Activated CD8-positive, alpha-beta memory T cell treated with anti-CD3 and anti-CD28 coated beads for 24 hours (primary cell): ENCODE results near the gene CDKN2B.
"Not testable (repeated sequence)": the region's sequence is repeated elsewhere in the genome, so short reads cannot be mapped to it uniquely, and the experiment has no call there.

Source experiments
- DNase-seq: peaks from one replicate; pipeline ENCODE4 v3.0.0-alpha.2; 2020

Gene CDKN2B, protein sequence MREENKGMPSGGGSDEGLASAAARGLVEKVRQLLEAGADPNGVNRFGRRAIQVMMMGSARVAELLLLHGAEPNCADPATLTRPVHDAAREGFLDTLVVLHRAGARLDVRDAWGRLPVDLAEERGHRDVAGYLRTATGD

DNA sequence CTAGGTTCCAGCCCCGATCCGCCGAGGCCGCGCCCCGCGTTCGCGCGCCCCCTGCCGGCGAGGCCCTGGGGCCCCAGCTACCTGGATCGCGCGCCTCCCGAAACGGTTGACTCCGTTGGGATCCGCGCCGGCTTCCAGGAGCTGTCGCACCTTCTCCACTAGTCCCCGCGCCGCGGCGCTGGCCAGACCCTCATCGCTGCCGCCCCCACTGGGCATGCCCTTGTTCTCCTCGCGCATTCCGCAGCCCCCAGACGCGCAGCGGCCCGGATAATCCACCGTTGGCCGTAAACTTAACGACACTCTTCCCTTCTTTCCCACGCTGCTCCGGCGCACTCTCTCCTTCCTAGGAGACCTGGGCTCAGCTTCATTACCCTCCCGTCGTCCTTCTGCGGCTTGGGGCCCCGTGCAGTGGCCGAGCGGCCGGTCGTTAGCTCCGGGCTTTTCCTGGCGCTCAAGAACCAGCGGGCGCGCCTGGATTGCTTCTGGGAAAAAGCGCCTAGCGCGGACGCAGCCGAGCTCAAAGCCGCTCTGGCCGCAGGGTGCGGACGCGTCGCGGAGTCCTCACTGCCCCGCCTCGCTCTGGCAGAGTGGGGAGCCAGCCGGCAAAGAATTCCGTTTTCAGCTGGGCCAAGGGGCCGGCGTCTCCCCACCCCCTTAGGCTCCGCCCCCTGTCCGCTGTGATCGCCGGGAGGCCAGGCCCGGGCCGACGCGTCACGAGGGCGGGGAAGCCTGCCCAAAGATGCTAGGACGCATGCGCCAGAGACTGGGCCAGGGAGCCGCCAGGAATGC is at the start of gene CDKN2B:
CDKN2B (minus strand) TSS at position 589 of the 789 bp plus-strand sequence; CDS start at position 237, 352 bp downstream.
- peak; percentile 86 for DNase-seq

GRCh38 chr9:22057972-22058371 is 48.9 kb upstream of the CDKN2B start:
- not testable (repeated sequence) for DNase-seq

DNA sequence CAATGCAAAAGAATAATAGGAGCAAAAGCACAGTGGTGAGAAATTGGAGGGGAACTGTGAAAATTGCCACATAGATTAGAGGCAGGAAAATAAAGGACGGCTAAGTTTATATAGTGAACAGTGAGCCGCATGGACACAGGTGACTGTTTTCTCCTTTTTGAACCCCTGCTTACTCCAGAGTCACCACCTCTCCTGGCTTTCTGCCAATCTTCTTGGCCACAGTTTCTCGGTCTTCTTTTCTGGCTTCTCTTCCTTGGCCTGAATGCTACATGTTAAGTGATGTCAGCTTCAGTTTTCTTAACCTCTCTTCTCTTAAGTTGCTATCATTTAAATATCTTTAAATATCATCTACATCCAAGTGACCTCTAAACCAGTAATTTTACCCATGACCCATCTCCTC is 47.3 kb upstream of the CDKN2B start:
- DNase-seq = no peak

DNA sequence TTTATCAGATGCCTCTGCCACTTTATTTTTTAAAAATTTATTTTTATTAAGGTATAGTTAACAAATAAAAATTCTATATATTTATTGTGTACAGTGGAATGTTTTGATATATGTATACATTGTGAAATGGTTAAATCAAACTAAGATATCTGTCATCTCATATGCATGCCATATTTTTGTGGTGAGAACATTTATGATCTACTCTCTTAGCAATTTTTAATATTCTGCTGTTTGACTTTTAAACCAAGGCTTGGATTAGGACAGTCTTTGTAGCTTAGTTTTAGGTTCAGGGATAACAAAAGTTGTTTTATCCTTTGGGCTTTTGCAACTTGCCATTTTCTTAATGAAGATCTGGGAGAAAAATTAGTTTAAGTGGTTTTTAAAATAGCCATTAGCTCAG is 46.0 kb upstream of the CDKN2B start:
- no peak for DNase-seq

GRCh38 chr9:22054529-22054928 is 45.4 kb upstream of the CDKN2B start:
- no peak for DNase-seq

GRCh38 chr9:22054076-22054475 is 45.0 kb upstream of the CDKN2B start:
- no peak for DNase-seq

DNA sequence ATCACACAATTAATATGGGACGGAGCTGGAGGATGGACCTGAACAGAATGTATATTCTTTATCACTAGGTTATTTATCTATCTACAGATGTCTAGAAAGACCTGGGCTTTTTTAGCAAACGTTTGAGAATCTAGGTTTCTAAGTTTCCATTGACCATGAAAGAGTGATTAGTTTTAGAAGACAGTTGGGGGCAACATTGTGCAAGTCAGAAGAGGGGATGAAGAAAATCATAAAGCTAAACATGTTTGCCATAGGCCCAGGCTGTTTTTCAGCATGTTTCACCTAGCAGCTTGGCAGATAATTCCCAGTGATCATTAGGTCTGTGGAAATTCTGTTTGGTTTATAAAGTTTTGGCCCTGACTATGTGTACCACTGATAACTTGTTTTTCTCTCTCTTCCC is 44.1 kb upstream of the CDKN2B start:
- no peak for DNase-seq

- peak; percentile 62 for DNase-seq
These were observed 43.4 kb upstream of the CDKN2B start for GRCh38 chr9:22052376-22052945.

GRCh38 chr9:22050924-22051323 is 41.8 kb upstream of the CDKN2B start:
- no peak for DNase-seq

DNA sequence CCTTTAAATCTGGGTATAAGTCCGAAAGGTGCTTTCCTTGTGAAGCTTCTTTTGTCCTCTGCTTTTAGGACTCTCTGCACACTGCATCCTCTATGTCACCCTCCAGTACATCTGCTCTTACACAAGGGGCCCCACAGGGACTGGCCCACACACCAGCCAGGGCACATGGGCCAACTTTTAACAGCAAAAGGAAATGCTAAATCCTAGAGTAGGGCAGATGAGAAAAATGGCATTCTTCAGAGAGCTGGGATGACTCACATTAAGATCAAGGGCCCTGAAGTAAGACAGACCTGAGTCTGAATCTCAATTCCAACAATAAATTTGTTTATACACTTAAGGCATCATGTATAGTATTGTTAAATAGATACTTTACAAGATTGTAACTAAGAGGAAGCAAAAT is 40.3 kb upstream of the CDKN2B start:
- no peak for DNase-seq

DNA sequence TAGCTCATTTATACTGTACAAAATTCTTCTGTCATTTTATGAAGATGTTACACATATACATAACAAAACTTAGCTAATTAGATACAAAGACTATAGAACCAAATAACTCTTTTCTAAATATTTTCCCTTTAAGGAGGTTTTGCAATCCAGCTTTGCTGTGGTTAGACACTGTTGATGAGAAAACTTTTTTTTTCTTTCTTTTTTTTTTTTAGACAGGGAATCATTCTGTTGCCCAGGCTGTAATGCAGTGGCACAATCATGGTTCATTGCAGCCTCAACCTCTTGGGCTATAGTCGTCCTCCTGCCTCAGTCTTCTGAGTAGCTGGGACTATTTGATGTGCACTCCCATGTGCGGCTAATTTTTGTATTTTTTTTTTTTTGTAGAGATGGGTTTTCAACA is 38.5 kb upstream of the CDKN2B start:
- no peak for DNase-seq

- no peak for DNase-seq
These were observed 37.3 kb upstream of the CDKN2B start for GRCh38 chr9:22046243-22046885.

DNA sequence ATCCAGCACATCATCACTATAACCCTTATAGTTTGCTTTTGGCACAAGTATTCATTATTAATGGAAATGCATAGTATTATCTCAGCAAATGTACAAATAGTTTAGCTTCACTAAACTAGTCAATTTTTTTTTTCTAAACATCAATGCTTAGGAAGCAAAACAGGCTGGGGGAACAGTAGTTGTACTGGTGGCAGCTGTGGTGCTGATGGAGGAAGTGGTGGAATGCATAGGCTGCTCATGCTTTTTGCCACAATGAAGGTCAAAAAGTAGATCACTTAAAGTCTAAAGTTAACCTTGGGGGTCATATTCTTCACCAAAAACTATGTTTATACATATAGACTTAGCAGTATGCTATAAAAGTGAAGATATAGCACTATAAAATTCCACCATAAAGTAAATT is 36.3 kb upstream of the CDKN2B start:
- DNase-seq = no peak

DNA sequence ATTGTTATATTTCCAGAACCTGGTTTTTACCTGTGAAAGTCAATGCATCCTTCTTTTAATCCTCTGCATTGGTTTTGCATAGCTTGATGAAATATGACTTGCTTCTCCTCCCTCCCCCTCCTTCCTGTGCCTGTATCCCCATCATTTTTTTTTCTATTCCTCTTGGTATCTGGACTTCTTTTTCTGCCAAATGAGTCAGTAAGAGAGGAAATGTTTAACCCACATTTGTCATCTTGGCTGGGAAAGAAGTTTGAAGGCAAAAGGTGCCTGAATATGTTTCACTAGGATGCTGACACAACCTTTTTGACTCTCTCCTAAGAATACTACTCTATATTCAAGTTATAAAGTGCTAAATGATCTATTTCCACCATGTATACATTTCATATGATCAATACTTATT is 35.5 kb upstream of the CDKN2B start:
- no peak for DNase-seq

DNA sequence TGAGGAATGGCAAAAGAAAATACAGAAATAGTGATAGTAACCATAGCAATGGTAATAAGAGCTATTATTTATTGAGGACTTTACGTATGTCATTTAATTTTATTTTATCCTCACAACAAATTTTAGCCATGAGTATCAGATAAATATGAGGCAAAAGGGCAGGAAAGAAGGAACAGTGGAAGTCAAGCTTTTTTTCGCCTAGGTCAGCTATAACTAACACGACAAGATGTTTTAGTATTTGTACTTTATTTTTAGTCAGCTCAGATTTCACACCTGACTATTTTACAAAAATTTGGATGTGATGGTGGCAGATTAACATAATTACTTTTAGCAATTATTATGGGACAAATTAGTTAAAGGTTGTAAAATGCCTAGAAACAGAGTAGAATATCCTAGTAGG is 34.8 kb upstream of the CDKN2B start:
- DNase-seq = no peak

DNA sequence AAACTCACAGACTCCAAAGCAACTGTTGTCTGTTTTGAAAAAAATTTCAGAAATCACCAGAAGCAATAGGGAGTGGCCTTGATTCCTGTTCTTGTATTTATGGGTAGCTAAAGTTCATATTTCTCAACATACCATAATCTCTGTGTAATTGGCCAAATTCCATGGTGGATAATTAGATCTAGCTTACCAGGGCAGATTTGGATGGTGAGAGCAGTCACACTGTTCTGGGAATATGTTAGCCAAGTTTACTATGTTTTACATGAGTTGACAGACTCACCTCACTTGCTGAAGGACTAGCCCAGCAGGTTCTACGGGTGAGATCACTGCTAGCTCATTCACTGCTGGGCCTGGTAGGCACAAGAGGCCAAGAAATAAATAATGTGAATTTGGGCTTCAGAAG is 32.7 kb upstream of the CDKN2B start:
- no peak for DNase-seq

DNA sequence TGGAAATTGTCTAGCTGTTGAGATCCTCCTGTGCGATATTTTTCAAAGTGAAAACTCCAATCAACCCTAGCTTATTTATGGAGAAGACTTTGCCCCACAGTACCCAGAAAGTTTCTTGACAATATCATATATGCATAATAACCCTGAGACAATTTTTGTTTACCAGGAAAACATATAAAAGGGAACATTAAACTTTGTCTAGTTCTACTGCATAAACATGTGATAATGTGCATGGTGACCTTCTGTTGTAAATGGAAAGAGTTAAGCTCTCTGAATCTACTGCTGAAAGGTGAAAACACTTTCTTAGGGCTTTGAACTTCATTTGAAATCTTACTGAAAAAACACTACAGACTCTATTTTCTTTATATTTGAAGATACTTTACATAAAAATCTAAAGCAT is 32.2 kb upstream of the CDKN2B start:
- no peak for DNase-seq

DNA sequence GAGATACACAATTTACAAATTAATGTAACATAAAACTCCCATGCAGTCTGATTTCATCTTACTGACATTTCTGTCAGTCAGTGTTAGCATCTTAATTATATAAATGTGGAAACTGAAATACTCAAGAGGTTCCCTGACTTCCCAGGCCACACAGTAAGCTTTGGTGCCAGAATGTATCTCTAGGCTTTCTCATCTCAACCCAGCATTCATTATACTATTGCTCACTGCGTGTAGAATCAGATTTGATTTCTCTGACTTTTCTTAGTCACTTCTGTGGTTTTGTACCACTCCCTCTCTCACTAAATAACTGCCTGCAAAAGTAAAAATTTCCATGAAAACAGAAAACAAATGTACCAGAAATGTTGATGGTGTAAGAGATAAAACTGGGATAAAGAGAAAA is 31.7 kb upstream of the CDKN2B start:
- DNase-seq = no peak

DNA sequence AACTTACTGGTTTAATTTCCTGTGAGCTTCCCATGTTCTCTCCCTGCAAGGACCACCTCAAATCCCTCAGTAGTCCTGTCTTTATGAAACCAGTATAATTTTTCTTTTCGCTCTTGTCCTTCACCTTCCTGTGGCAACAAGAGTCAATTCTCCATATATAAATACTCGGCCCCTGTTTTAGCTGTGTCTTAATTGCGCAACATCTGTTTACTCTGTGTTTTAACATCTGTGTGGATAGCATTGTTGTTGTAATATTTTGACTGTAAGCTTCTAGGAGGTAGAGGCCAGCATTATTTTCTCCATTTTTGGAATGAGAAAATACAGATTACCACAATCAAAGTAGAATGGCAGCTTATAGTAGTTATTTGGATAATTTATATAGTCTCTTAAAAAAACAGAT is 30.2 kb upstream of the CDKN2B start:
- no peak for DNase-seq

GRCh38 chr9:22037954-22038690 is 29.0 kb upstream of the CDKN2B start:
- no peak for DNase-seq

DNA sequence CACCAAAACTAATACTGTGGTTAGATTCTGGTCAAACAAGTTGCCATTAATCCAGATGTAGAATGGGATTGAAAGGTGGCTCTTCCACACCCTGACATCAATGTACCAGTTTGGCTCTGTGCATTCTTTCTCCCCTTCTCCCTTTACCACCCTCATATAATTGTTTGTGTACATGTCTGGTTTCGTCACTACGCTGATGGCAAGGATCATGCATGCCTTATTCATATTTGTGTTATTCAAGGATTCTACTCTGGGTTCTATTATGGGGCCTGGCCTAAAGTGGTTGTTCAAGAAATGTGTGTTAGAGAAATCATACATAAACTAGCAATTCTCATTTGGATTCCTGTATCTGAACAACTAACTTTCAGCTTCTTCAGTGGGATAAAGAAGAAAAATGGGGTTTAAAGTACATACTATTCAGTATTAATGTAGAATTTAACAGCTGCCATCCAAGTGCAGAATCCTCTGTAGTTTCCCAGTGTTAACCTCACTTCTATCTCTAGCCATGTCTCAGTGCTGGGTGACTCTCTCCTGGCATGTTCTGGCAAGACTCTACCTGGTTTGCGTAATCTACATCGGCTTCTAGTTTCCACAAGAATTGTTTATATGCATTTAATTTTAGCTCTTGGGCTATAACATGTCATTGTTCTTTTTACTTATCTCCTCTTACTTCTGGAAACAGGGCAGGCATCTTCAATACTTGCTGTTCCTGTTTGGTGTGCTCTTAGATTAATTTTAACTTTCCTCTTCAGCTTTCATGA is 27.9 kb upstream of the CDKN2B start:
- no peak for DNase-seq

- no peak for DNase-seq
These were observed 26.5 kb upstream of the CDKN2B start for GRCh38 chr9:22035591-22036011.
